Right lobe of liver (tissue), 6 donors: ENCODE results near the gene ASAH2. TPM values are rescaled to one million over a fixed set of nuclear protein-coding genes. Genes with fewer than 3 reads are reported as not detected.

ENCODE experiments used
- ATAC-seq, 4 donors: fragments of 200-7000 bp; cut with Tn5 transposase; one replicate each; pipeline ENCODE4 v1.9.1; 2020; ENCODE audit warnings: mild to moderate bottlenecking in 4 of 4, moderate library complexity in 4 of 4
- DNase-seq, 3 donors: peaks; one replicate each; pipeline ENCODE4 v3.0.0-alpha.2; 2020
- H3K27ac ChIP-seq, 3 donors: fragments of 200-600 bp; one replicate each; pipeline ENCODE4 v1.8.0; 2022
- H3K27me3 ChIP-seq, 2 donors: fragments of 200-600 bp; one replicate each; pipeline ENCODE4 v1.8.0; 2022
- H3K36me3 ChIP-seq, 4 donors: fragments of 200-600 bp; sonication (generic) in 1 of 4; one replicate each; pipeline versions ENCODE4 v1.5.1 to v1.8.0; 2017 to 2022; ENCODE audit warnings: control low read depth in 1 of 4
- H3K4me1 ChIP-seq, 4 donors: fragments of 200-600 bp; sonication (generic) in 1 of 4; one replicate each; pipeline versions ENCODE4 v1.5.1 to v1.8.0; 2017 to 2022; ENCODE audit warnings: control low read depth in 1 of 4
- H3K4me3 ChIP-seq, 3 donors: fragments of 200-600 bp; one replicate each; pipeline ENCODE4 v1.8.0; 2022
- H3K9me3 ChIP-seq, 4 donors: fragments of 200-600 bp; sonication (generic) in 1 of 4; one replicate each; pipeline versions ENCODE4 v1.5.1 to v1.8.0; 2017 to 2022; ENCODE audit warnings: control low read depth in 1 of 4
- CTCF ChIP-seq, 4 donors: fragments of 200-600 bp in 3 of 4; fragments of 450-650 bp in 1 of 4; IDR thresholded peaks; one replicate each; pipeline versions ENCODE4 v1.5.1 to v1.8.0; 2016 to 2022; ENCODE audit warnings: antibody characterized with exemption in 4 of 4, mild to moderate bottlenecking in 2 of 4
- POLR2A ChIP-seq: fragments of 450-650 bp; IDR thresholded peaks from one replicate; pipeline ENCODE4 v1.6.1; 2017; ENCODE audit warnings: antibody characterized with exemption, mild to moderate bottlenecking
- WGBS: methylation state at CpG from one replicate; pipeline ENCODE4 v1.1.6; 2018; ENCODE audit warnings: low coverage, low lambda C conversion rate; ENCODE audit not compliant: insufficient coverage; ENCODE audit errors: missing lambda C conversion rate; 5-methylcytosine and 5-hydroxymethylcytosine counted together
- intact Hi-C, 2 donors: fragments of 100-400 bp; cut with DNase I; formaldehyde crosslinking; loops; one replicate each; pipeline versions ENCODE4 v1.11.2 to v1.14.1; 2022
- total RNA-seq, 6 experiments: library from RNA; depleted of rRNA in 2 of 6; stranded (reverse); fragments of >200 nt in 2 of 6; fragmentation: NEBNext Ultra II Directional in 3 of 6; extraction: Animal tissue kit (Norgen Biotek cat#: 25700) in 3 of 6; gene quantifications; one replicate each; pipeline versions ENCODE4 v1.1.0 to v1.2.4, GENCODE V29; 2016 to 2023
- donor health status: DM: no; HTN: yes; CAD: no.
- donor health status: DM: no; HTN: no; CAD: no.
- donor health status: DM: no; HTN: no; CAD: no.
- donor health status: DM: no; HTN: yes; CAD: no.
- donor health status: DM: no; HTN: yes; CAD: no.

ASAH2 gene
- total RNA-seq, 6 experiments from 2014 or later, result 1.0 to 6.4 (median 1.8) TPM

GRCh38 chr10:50293513-50294313 lies 42.4 kb upstream of the ASAH2 start:
- intact Hi-C loops, result no loop called here
- H3K27me3 ChIP-seq, result no peaks in the 10 kb centered on the region
- H3K4me1 ChIP-seq, result no peaks in the 10 kb centered on the region
- DNase-seq (no peak), ATAC-seq (no peak)
- no peak for TF ChIP-seq POLR2A
- no peak for TF ChIP-seq CTCF (IDR thresholded peaks at IDR 0.05)
- H3K9me3 ChIP-seq, result no peaks in the 10 kb centered on the region
- H3K36me3 ChIP-seq, result no peaks in the 10 kb centered on the region
- H3K4me3 ChIP-seq, result no peak overlapping the region
- no peak overlapping the region for H3K27ac ChIP-seq
- WGBS, result 81% methylated on average over 5 of the region's 5 CpGs

- intact Hi-C loops, result no loop called here
- ATAC-seq, result peak in 1 of 4 donors; percentile 43
- H3K9me3 ChIP-seq, result no peaks in the 10 kb centered on the region
- WGBS, result 63% methylated on average over 1 of the region's 1 CpG
- no peak for DNase-seq
- peaks cover 0 to 15% (median 0%) of the 10 kb centered on the region in 4 donors for H3K4me1 ChIP-seq
- no peak overlapping the region for H3K27ac ChIP-seq
- no peaks in the 10 kb centered on the region for H3K27me3 ChIP-seq
- no peak overlapping the region for H3K4me3 ChIP-seq
- no peak for TF ChIP-seq POLR2A
- TF ChIP-seq CTCF (IDR thresholded peaks at IDR 0.05), result peak; percentile 5 to 40 (median 22)
- H3K36me3 ChIP-seq, result no peaks in the 10 kb centered on the region
Measured at GRCh38 chr10:50291261-50291850, 40.0 kb upstream of the ASAH2 start.

GRCh38 chr10:50289196-50289595 lies 37.9 kb upstream of the ASAH2 start:
- 84% methylated on average over 6 of the region's 6 CpGs for WGBS
- no peak for TF ChIP-seq CTCF (IDR thresholded peaks at IDR 0.05)
- TF ChIP-seq POLR2A, result no peak
- Histone ChIP-seq H3K4me3 (no peak overlapping the region), H3K36me3 (no peaks in the 10 kb centered on the region), H3K9me3 (no peaks in the 10 kb centered on the region), H3K4me1 (peaks cover 0 to 21% (median 0%) of the 10 kb centered on the region in 4 donors), H3K27ac (no peak overlapping the region), H3K27me3 (no peaks in the 10 kb centered on the region)
- ATAC-seq (no peak), DNase-seq (no peak)
- intact Hi-C loops, result no loop called here

- ATAC-seq, result peak; percentile 74 to 91 (median 90)
- peak overlapping the region in 1 of 3 donors; percentile 1 for H3K27ac ChIP-seq
- no peaks in the 10 kb centered on the region for H3K9me3 ChIP-seq
- no peak overlapping the region for H3K4me3 ChIP-seq
- intact Hi-C loops, result no loop called here
- H3K27me3 ChIP-seq, result no peaks in the 10 kb centered on the region
- 58% methylated on average over 9 of the region's 9 CpGs for WGBS
- H3K36me3 ChIP-seq, result no peaks in the 10 kb centered on the region
- H3K4me1 ChIP-seq, result peaks cover 0 to 21% (median 0%) of the 10 kb centered on the region in 4 donors
- no peak for TF ChIP-seq POLR2A
- no peak for TF ChIP-seq CTCF (IDR thresholded peaks at IDR 0.05)
- peak; percentile 62 to 69 (median 65) for DNase-seq
Measured at GRCh38 chr10:50286996-50287803, 35.9 kb upstream of the ASAH2 start.
